ENCODE data around the gene SMG9.
"Not testable (repeated sequence)": the region's sequence is repeated elsewhere in the genome, so short reads cannot be mapped to it uniquely, and the experiment has no call there.

The SMG9 gene

DNA sequence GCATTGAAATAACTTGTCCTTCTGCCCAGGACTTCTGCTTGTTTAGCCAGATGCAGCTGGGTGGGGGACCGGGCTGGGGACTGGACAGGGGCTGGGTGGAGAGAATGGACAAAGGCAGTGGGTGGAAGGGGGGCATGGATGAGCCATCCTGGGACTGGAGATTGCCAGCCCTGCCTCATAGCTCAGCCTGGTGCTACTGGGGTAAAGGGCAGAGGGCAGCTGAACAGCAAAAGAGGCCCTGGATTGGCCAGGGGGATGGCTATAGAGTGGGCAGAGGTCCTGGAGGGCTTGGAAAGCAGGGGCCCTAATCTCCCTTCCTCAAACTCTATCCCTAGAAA, 67.1 kb downstream of the SMG9 start:
- no peak overlapping the region for H3K4me3 Mint-ChIP-seq
- H3K27ac Mint-ChIP-seq = peak overlapping the region; percentile 45 to 70 (median 49)
- H3K36me3 Mint-ChIP-seq (ENCODE audit: low read depth) = no peaks in the 10 kb centered on the region
- peaks cover 12% of the 10 kb centered on the region for H3K9me3 Mint-ChIP-seq
- no peaks in the 10 kb centered on the region for H3K27me3 Mint-ChIP-seq (ENCODE audit: low read depth)
- TF ChIP-seq, protein P1, sequence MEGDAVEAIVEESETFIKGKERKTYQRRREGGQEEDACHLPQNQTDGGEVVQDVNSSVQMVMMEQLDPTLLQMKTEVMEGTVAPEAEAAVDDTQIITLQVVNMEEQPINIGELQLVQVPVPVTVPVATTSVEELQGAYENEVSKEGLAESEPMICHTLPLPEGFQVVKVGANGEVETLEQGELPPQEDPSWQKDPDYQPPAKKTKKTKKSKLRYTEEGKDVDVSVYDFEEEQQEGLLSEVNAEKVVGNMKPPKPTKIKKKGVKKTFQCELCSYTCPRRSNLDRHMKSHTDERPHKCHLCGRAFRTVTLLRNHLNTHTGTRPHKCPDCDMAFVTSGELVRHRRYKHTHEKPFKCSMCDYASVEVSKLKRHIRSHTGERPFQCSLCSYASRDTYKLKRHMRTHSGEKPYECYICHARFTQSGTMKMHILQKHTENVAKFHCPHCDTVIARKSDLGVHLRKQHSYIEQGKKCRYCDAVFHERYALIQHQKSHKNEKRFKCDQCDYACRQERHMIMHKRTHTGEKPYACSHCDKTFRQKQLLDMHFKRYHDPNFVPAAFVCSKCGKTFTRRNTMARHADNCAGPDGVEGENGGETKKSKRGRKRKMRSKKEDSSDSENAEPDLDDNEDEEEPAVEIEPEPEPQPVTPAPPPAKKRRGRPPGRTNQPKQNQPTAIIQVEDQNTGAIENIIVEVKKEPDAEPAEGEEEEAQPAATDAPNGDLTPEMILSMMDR (IDR thresholded peaks at IDR 0.05; ENCODE audit: unreplicated experiment in 3 of 3) = no peak
- peaks cover 9% of the 10 kb centered on the region for H3K4me1 Mint-ChIP-seq

DNA sequence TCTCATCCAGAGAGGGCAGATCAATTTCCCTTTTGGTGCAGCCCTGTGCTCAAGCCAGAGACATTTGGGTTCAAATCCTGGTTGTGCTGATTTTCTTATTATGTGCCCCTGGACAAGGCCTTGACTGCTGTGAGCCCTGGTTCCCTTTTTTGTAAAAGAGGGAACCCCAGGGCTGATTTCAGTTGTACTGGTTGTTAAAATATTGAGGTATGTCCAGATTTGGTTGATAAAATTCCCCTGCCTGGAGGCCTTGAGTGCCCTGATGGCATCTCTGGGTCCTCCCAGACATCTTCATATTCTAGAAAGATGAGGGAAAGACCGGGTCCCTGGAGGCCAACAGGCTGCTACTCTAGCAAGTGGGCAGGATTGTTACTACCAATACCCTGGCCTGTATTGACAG, 70.4 kb downstream of the SMG9 start:
- Mint-ChIP-seq H3K4me3 (no peak overlapping the region), H3K36me3 (ENCODE audit: low read depth) (no peaks in the 10 kb centered on the region), H3K27ac (no peak overlapping the region), H3K4me1 (peaks cover 9% of the 10 kb centered on the region), H3K27me3 (ENCODE audit: low read depth) (peaks cover 3% of the 10 kb centered on the region), H3K9me3 (no peaks in the 10 kb centered on the region)
- TF ChIP-seq, protein P1 (IDR thresholded peaks at IDR 0.05; ENCODE audit: unreplicated experiment in 3 of 3) = no peak

DNA sequence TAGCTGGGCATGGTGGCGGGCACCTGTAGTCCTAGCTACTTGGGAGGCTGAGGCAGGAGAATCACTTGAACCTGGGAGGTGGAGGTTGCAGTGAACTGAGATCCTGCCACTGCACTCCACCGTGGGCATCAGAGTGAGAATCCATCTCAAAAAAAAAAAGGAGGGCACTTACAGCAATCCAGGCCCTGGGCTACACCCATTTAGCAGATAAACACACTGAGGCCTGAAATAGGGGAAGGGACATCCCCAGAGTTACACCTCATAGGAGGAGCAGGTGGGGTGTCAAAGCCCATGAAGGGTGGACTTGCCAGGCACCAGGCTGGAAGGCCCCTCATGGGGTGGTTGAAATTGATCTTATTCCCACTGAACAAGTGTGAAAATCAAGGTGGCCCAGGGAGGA, 70.9 kb downstream of the SMG9 start:
- H3K27me3 Mint-ChIP-seq (ENCODE audit: low read depth) = peaks cover 4% of the 10 kb centered on the region
- no peaks in the 10 kb centered on the region for H3K9me3 Mint-ChIP-seq
- H3K4me1 Mint-ChIP-seq = peaks cover 9% of the 10 kb centered on the region

DNA sequence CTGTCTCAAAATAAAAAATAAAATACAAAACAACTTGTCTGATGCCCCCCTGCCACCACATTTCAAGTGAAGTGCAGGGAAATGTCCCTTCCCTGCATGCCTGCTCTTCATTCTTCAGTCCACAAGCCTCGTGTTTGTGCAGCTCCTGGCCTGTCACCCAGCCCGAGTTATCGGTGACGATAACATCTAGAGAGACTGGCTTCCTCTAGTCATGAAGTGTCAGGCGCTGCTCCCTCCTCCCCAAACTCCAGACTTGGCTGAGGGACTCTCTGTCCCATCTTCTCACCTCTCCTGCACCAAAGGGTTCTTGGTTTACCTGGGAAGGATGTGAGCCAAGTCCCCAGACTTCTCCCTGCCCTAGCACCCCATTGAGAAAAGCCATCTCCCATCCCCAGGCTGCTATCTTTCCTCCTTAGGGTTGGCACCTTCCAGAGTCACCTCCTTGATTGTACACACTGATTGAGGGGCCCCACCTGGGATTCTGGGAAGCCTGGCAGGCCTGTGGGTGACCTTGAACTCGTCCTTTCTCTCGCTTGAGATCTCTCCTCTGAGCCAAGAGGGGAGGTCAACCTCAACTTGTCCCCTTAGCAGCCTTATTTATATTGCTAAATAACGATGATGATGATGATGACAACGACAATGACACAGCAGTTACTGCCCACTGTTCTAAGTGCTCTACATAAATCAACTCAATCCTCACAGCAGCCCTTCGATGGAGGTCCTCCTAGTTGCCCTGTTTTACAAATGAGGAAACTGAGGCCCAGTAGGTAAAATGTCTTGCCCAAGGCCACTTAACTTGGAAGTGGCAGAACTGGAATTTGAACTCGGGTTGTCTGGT, 71.7 kb downstream of the SMG9 start:
- H3K27ac Mint-ChIP-seq = no peak overlapping the region
- H3K36me3 Mint-ChIP-seq (ENCODE audit: low read depth) = no peaks in the 10 kb centered on the region
- peaks cover 9% of the 10 kb centered on the region for H3K4me1 Mint-ChIP-seq
- H3K27me3 Mint-ChIP-seq (ENCODE audit: low read depth) = peaks cover 4% of the 10 kb centered on the region
- H3K9me3 Mint-ChIP-seq = no peaks in the 10 kb centered on the region
- H3K4me3 Mint-ChIP-seq = no peak overlapping the region
- TF ChIP-seq, protein P1 (IDR thresholded peaks at IDR 0.05; ENCODE audit: unreplicated experiment in 3 of 3) = no peak

More for the DNA sequence above, 70.9 kb downstream of the SMG9 start:
- TF ChIP-seq, protein P1 (IDR thresholded peaks at IDR 0.05; ENCODE audit: unreplicated experiment in 3 of 3) = no peak
- Mint-ChIP-seq H3K36me3 (ENCODE audit: low read depth) (no peaks in the 10 kb centered on the region), H3K4me3 (no peak overlapping the region), H3K27ac (no peak overlapping the region)

DNA sequence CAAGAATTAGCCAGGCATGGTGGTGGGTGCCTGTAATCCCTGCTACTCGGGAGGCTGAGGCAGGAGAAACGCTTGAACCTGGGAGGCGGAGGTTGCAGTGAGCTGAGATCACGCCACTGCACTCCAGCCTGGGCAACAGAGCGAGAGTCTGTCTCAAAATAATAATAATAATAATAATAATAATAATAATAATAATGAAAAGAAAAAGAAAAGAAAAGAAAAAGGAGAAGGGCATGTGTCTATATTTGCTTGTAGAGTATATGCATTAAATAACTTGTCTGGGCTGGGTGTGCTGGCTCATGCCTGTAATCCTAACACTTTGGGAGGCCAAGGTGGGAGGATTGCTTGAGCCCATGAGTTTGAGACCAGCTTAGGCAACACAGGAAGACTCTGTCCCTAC, 72.5 kb downstream of the SMG9 start:
- H3K9me3 Mint-ChIP-seq; H3K27me3 Mint-ChIP-seq (ENCODE audit: low read depth); H3K4me3 Mint-ChIP-seq; H3K4me1 Mint-ChIP-seq; H3K36me3 Mint-ChIP-seq (ENCODE audit: low read depth); H3K27ac Mint-ChIP-seq: not testable (repeated sequence)

DNA sequence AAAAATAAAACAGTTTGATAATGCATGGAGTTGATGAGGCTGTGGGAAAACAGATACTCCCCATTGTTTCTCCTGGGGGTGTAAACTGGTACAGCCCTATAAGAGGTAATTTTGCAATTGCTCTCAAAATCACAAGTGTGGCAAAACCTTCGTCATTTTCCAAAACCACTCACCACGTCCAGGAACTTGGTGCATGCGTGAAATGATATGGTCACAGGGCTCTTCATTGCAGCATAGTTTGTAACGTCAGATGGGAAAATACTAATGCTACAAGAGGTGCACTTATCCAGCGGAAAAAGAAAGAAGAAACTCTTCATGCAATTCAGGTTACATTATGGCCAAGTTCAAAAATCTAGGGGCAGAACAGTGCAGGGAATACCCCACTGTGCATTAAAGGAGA, 72.9 kb downstream of the SMG9 start:
- Mint-ChIP-seq H3K4me1 (peaks cover 5% of the 10 kb centered on the region), H3K36me3 (ENCODE audit: low read depth) (no peaks in the 10 kb centered on the region), H3K9me3 (no peaks in the 10 kb centered on the region), H3K4me3 (no peak overlapping the region), H3K27me3 (ENCODE audit: low read depth) (peaks cover 9% of the 10 kb centered on the region), H3K27ac (no peak overlapping the region)
- TF ChIP-seq, protein P1 (IDR thresholded peaks at IDR 0.05; ENCODE audit: unreplicated experiment in 3 of 3) = no peak

All from nephron (organoid).